Measurements from ENCODE around the gene TMEM221.
A peak's percentile ranks its signal among the peaks of the same experiment; 100 is the strongest.
"Not testable (repeated sequence)": the region's sequence is repeated elsewhere in the genome, so short reads cannot be mapped to it uniquely, and the experiment has no call there.

Gene TMEM221

DNA sequence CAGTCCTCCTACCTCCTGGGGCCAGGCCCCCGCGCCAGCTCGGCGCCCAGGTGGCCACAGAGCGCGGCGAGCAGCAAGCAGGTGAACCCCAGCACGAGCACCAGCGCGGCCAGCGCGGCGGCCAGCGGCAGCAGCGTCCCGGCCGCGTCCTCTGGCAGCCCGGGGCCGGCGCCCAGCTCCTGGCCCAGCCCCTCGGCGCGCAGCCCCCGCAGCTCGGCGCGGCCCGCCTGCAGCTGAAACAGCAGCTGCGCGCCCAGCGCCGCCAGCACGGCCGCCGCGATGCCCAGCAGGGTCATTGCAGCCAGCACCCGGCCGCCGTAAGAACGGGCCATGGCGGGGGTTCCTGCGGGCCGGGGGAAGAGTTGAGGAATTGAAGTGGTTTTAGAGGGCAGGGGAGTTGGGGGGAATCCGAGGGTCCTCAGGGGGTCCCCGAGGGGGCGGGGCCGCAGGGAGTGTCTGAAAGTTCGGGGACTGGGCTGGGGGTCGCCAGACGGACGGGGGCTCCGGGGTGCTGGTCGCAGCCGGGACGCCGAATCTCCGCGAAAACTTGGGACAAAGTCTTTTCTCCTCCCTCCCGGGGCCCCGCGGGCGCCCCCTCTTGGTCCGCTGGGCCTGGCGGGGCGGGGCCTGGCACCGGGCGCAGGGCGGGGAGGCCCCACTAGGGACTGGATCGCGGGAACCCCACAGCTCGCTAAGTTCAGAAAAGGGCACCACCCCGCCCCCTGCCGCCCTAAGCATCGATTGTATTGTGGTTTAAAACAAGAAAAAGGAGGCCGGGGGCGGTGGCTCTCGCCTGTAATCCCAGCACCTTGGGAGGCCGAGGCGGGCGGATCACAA, at the start of gene TMEM221:
TSS of gene TMEM221 (minus strand) at position 538 of the 837 bp plus-strand sequence. CDS start at position 332, 206 bp downstream.
- peak; percentile 40 for DNase-seq

DNA sequence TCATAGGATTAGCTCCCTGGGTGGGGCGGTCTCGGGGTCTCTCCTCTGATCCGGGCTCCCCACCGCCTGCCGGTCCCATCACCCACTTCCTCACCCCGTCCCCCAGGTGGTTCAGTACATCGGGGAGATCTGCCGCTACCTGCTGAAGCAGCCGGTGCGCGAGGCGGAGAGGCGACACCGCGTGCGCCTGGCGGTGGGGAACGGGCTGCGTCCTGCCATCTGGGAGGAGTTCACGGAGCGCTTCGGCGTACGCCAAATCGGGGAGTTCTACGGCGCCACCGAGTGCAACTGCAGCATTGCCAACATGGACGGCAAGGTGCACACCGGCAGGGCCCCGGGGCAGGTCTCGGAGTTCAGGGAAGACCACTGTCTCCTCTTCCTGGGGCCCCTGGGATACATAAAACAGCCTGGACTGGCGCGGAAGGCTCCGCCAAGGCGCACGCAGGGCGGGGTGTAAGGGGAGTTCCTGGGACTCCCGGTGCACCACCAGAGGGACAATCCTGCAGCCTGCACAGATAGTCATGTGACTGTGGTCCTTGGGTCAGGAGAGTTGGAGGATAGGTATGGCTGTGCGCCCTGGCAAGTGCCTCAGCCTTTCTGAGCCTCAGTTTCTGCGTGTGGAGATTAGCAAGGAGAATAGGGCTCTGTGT, 48.8 kb upstream of the TMEM221 start:
- DNase-seq = no peak

DNA sequence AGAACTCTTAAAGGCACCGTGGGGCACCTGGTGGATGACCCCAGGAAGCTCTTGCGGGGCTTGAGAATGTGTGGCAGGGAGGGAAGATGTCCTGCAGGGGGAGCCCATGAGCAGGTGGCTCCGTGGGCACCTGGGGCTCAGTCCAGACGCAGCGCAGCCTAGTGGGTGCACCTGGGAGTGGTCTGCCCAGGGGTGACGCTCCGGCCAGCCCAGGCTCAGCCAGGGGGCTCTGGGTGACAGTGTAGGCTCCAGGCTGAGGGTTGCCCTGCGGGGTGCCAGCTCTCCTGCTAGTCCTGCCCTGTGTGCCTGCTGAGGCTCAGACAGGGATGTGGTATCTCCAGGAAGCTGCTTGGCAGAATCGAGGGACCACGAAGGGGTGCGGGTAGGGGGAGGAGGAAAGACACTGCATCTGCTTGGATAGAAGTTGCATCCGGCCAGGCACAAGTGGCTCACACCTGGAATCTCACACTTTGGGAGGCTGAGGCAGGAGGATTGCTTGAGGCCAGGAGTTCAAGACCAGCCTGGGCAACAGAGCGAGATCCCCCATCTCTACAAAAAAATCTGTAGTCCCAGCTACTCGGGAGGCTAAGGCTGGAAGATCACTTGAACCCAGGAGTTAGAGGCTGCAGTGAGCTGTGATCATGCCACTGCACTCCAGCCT, 48.0 kb upstream of the TMEM221 start:
- peak; percentile 87 for DNase-seq

DNA sequence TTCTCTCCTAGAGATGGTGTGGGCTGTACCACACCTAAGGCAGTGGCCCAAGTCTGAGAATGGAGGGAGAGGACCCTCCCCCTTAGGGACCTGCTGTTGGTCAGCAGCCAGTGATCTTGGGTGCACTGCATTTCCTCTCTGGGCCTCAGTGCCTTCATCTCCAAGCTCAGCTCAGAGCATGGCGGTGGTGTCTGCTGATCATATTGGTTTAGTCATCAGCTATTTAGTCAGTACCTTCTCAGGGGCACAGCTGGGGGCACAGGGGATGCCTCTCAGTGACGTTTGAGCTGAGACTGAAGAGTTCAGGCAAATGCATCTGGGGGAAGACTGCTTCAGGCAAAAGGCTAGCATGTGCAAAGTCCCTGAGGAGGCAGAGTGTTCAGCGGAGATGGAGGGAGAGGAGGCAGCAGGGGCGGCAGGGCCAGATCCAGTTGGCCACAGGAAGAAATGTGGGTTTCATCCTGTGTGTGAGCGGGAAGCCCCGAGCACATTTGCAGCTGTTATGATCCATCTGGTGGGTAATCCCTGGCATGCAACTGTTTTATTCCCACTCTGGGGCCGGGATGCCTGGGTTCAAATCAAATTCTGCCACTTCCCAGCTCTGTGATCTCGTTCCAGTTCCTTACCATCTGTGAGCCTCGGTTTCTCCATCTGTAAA, 47.3 kb upstream of the TMEM221 start:
- no peak for DNase-seq

DNA sequence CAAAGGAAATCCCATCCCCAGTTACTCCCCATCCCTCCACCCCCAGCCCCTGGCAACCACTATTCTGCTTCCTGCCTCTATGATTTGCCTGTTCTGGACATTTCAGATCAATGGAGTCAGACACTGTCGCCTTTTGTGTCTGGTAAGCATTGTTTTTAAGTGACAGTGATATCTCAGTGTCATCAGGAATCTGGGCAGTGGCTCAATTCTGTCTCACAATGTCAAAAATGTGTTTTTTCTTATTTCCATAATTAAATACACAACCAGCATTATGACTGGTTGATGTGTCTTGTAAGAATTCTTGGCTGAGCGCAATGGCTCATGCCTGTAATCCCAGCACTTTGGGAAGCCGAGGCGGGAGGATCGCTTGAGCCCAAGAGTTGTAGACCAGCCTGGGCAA, 42.8 kb upstream of the TMEM221 start:
- DNase-seq = no peak

DNA sequence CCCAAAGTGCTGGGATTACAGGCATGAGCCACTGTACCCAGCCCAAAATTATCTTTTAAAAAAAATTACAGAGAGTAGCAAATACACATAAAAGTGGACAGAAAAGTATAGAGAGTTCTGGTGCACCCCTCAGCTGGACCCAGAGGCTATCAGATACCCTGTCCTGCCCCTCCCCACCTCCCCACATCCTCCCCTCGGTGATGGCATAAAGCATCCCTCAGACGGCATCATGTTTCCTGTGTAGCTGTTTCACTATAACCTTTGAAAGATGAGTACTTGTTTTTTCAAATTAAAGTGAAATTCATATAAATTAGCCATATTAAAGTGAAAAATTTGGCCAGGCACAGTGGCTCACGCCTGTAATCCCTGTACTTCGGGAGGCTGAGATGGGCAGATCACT, 41.9 kb upstream of the TMEM221 start:
- DNase-seq = no peak

DNA sequence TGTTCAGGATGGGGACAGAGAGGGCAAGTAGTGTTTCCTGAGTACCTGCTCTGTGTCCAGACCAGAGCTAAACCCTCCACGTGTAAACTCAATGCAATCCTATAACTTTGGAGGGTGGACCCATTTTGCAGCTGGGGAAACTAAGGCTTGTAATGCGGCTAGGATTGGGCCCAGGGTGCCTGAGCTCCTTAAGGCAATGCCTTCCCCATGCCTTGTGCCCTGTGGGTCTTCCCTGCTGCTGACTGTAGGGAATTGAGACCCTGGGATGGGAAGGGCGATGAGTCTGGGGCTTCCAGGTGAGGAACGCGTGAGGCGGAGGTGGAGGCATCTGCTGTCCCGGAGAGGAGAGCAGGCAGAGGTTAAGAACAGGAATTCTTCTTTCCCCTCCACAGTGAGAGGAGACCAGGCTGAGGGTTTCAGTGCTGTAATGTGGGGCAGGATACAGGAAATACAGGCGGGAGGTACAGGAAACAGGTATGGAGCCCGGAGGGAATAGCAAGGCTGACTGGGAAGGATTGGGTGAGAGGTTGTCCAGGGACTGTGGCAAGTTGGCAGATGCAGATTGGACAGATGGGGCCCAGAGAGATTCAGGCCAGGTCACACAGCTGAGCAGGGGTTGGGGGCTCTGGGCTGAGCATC, 41.0 kb upstream of the TMEM221 start:
- DNase-seq = no peak

DNA sequence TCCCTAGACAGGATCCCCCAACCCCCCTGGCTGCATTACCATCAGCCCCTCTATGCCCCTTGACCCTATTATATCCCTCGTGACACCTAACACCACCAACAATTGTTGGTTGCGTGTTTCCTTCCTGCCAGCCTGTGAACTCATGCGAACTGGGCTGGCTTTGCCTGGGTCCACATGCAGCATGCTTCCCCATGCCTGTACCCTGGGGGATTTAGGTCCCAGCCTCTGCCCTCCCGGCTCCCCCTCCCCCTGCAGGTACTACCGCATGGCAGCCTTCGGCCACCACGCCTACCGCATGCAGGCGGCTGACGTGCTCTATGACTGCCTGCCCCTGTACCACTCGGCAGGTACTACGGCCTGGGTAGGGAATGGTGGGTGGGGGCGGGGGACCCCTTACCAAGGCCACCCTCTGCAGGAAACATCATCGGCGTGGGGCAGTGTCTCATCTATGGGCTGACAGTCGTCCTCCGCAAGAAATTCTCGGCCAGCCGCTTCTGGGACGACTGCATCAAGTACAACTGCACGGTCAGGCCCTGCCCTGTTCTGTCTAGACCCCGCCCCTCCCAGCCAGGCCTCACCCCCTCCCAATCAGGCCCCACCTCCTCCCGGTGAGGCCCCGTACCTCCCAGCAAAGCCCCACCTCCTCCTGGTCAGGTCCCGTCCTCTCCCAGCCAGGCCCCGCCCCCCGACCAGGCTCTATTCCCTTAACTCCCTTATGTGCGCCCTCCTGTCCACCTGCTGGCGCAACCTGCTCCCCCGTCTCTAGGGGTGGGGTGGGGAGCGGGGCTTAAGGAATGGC, 40.3 kb upstream of the TMEM221 start:
- DNase-seq = peak; percentile 92

DNA sequence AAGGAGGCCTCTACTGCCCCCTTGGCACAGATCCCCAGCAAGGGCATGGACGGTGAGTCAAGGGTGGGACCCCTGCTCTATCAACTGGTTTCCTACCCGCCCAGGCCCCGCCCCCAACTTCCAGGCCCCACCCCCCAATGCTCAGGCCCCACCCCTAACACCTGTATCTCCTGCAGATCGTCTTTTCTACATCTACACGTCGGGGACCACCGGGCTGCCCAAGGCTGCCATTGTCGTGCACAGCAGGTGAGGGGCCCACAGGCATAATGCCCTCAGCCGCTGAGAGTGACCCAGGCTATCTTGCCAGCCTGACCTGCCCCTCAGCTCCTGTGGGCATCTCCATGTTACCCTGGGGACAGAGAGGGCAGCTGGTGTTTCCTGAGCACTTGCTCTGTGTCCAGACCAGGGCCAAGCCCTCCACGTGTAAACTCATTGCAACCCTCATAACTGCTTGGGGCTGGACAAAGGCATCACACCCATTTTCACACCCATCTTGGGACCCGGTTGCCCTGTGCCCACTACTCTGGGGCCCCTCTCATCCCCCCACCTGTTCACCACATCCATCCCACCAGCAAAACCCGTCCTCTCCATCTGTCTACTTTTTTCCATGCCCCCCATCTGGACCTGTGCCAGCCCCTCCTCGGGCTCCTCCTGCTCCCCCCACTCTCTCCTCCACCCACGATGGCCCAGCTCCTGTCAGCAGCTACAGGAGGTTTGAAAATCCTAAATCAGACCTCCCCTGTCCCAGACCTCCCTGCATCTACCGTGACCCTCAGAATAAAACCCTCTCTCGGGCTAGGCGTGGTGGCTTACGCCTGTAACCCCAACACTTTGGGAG, 39.0 kb upstream of the TMEM221 start:
- no peak for DNase-seq

DNA sequence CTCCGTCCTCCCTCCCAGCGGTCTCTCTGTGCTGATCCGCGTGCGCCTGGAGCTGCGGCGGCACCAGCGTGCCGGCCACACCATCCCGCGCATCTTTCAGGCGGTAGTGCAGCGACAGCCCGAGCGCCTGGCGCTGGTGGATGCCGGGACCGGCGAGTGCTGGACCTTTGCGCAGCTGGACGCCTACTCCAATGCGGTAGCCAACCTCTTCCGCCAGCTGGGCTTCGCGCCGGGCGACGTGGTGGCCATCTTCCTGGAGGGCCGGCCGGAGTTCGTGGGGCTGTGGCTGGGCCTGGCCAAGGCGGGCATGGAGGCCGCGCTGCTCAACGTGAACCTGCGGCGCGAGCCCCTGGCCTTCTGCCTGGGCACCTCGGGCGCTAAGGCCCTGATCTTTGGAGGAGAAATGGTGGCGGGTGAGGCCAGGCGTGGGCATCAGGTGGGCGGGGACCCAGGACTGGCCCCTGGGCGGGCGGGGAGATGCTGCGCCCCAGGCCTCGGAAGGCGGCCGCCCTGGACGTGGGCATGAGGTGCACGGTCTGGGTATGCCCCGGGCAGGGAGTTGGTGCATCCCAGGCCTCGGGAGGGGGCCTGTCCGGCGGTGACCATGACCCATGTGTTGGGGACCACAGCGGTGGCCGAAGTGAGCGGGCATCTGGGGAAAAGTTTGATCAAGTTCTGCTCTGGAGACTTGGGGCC, 38.2 kb upstream of the TMEM221 start:
- DNase-seq = no peak

DNA sequence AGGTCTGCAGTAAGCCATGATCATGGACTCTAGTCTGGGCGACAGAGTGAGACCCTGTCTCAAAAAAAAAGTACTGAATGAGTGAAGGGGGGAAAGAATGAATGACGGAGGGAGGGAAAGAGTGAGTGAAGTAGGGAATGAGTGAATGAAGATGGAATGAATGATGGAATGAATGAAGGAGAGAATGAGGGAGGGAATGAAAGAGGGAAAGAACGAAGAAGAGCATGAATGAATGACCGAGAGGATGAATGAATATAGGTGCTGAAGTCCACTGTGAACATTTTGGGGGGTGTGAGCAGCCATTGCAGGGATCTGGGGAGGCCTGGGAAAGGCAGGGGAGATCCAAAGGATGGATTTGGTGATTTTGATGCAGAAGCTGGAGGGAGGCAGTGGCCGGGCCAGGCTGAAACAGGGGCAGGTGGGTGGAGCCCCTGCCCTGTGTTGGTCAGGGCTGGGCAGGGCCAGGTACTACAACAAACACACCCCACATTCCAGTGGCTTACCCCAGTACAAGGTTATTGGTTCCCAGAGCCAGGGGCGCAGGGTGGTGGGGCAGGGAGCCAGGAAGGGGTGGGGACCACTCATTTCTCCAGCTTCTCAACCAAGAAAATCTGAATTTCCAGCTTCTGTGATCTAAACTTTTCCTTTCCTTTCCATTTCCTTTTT, 36.2 kb upstream of the TMEM221 start:
- DNase-seq = no peak

DNA sequence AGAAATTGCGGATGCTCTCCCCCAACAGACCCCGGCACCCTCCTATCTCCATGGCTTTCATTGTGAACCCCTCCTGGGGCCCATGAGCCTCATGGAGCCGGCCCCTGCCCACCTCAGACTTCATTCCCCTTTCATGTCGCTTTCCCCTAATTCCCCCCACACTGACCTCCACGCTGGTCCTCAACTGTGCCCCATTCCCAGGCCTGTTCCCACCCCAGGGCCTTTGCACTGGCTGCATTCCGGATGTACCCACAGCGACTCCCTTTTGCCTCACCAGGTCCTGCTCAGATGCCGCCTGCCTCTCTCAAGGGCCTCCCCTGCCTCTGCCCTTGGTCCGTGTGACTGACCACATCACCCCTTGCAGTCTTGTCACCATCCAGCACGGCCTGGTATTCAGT, 35.1 kb upstream of the TMEM221 start:
- DNase-seq = no peak

DNA sequence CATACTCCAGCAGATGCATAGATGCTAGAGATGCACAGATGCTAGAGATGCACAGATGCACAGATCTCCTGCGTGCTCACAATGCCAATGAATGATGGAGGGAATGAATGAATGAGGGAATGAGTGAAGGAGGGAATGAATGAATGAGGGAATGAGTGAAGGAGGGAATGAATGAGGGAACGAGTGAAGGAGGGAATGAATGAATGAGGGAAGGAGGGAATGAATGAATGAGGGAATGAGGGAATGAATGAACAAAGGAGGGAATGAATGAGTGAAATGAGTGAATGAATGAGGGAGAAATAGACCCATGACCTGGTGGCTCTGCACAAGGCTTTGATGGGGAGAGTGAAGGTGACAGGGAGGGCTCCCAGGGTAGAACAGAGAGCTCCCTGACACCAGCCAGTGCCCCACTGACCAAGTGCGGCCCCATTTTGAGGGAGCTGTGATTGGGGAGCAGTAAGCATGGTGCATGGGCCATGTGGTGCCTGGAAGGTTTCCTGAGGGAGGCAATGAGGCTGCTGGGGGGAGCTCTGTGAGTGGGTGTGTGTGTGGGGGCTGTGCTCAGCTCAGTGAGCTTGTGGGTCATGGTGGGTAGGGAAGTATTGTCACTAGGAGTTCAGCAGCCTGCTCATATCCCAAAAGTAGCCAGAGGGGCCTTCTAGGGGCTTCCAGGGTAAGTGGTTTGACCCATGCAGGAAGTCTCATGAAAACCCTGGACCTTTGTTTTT, 34.6 kb upstream of the TMEM221 start:
- no peak for DNase-seq

DNA sequence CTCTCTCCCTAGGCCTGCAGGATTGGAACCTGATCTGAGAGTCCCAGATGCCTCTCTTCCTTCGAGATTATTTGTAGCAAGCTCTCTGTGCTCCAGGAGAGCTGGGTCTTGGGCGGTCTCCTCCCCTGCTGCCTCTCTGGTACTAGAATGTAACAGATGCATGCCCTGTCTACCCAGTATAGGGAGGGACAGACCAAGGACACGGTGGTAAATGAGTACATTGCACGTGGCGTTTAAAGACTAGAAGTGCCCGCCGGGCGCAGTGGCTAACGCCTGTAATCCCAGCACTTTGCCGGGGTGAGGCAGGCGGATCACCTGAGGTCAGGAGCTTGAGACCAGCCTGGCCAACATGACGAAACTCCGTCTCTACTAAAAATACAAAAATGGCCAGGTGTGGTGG, 33.5 kb upstream of the TMEM221 start:
- DNase-seq = no peak

DNA sequence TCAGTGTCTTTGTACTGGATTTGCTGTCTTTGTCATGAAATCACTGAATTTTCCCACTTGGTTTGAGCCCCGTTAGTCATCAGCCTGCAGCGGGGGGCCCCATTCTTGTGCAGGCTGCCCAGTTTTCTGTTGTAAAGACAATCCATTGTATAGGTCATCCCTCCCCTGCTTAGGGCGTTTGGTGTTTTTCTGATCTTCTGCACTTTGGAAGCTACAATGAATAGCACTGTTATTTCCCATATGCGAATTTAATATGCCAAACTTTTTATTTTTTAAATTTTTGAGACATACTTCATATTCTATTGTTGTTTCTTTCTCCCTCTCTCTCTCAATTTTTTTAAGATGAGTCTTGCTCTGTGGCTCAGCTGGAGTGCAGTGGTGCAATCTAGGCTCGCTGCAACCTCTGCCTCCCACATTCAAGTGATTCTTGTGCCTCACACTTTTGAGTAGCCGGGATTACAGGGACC, 30.9 kb upstream of the TMEM221 start:
- DNase-seq = no peak

DNA sequence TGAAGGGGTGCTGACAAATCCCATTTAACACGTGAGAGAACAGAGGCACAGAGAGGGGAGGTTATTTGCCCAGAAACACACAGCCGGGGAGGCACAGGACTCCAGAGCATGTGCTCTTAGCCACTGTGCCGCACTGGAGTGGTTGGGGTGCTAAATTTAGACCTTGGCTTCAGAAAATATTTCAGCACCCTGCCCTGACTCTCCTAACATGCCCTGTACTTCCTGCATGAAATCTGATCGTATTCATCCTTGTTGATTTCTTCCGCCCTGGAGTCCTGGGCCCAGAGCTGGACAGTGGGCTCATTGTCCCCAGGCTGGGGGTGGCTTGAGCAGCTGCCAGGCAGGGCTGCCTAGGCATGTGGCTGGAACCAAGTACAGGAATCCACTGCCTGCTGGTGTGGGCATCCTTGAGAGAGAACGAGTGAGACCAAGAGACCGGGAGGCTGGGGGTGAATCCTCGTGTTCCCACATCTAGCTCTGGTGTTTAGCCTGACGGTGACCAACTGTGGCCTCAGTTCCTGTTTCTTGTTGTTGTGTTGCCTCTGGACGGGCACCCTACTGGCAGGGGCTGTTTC, 27.2 kb upstream of the TMEM221 start:
- DNase-seq = no peak

DNA sequence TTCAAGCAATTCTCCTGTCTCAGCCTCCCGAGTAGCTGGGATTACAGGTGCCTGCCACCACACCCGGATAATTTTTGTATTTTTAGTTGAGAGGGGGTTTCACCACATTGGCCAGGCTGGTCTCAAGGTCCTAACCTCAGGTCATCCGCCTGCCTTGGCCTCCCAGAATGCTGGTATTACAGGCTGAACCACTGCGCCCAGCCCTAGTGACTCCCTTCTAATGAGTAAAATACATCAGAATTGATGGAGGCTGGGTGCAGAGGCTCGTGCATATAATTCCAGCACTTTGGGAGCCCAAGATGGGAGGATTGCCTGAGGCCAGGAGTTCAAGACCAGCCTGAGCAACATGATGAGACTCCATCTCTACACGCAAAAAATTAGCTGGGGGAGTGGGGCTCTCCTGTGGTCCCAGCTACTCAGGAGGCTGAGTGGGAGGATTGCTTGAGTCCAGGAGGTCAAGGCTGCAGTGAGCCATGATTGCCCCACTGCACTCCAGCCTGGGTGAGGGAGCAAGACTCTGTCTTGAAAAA, 26.6 kb upstream of the TMEM221 start:
- not testable (repeated sequence) for DNase-seq

DNA sequence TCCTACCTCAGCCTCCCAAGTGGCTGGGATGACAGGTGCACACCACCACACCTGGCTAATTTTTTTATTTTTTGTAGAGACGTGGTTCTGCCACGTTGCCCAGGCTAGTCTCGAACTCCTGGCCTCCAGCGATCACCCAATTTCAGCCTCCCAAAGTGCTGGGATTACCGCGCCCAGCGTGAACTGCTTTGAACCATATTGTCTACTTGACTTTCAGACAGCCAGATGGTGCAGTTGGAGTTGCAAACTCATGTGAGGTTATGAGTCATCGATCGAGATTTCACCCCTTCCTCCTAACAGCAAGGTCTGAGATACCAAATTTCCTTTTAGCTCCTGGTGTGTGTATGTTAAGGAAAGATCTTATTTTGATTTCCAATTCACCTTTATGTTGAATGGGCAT, 24.6 kb upstream of the TMEM221 start:
- peak; percentile 51 for DNase-seq

All from hematopoietic multipotent progenitor cell treated with erythropoietin and hydrocortisone succinate and interleukin-3 and kit ligand, for 8 days (in vitro differentiated cells).